Activated naive CD8-positive, alpha-beta T cell treated with anti-CD3 and anti-CD28 coated beads for 36 hours (primary cell): ENCODE results near the gene TRPC3. TPM values are rescaled to one million over a fixed set of nuclear protein-coding genes. Genes with fewer than 3 reads are reported as not detected.
"Not testable (repeated sequence)": the region's sequence is repeated elsewhere in the genome, so short reads cannot be mapped to it uniquely, and the experiment has no call there.

Source experiments
- DNase-seq: peaks from one replicate; pipeline ENCODE4 v3.0.0; 2021
- H3K27ac Mint-ChIP-seq: one replicate; pipeline ENCODE4 v1.8.0; 2022; ENCODE audit warnings: mild to moderate bottlenecking, moderate library complexity, mixed read lengths
- H3K27me3 Mint-ChIP-seq: one replicate; pipeline ENCODE4 v1.8.0; 2022; ENCODE audit warnings: mild to moderate bottlenecking, mixed read lengths
- H3K36me3 Mint-ChIP-seq: one replicate; pipeline ENCODE4 v1.8.0; 2021; ENCODE audit warnings: mild to moderate bottlenecking, mixed read lengths
- H3K4me1 Mint-ChIP-seq: one replicate; pipeline ENCODE4 v1.8.0; 2021; ENCODE audit warnings: mixed read lengths
- H3K4me3 Mint-ChIP-seq: one replicate; pipeline ENCODE4 v1.8.0; 2022; ENCODE audit warnings: mild to moderate bottlenecking, moderate library complexity, mixed read lengths
- H3K9me3 Mint-ChIP-seq: one replicate; pipeline ENCODE4 v1.8.0; 2022; ENCODE audit warnings: mixed read lengths
- total RNA-seq, 2 experiments: library from RNA; stranded (reverse); gene quantifications; one replicate each; pipeline ENCODE4 v1.2.3, GENCODE V29; 2021

TRPC3 gene
- total RNA-seq, 2 experiments from 2014 or later, result 0.12 to 0.42 TPM

DNA sequence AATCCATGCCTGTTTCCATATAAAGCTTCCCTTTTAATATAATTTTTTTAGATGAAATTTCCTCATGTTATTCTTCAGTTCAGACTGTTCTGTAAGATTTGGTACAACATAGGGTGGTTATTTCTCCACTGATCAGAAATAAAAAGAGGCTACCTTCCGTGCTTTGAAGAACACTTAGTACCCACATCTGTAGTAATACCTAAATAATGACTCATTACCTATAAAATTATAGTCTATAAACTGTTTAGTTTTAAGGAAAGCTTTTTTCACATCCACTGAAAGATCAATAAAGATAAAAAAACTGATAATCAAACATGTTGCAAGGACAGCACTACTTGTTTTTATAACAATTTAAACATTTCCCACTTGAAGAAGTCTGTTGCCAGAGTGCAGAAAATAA lies 23.9 kb downstream of the TRPC3 start:
- Mint-ChIP-seq H3K9me3 (no peaks in the 10 kb centered on the region), H3K4me3 (no peak overlapping the region), H3K27me3 (peaks cover 27% of the 10 kb centered on the region), H3K4me1 (no peaks in the 10 kb centered on the region), H3K36me3 (no peaks in the 10 kb centered on the region), H3K27ac (no peak overlapping the region)
- DNase-seq, result no peak

DNA sequence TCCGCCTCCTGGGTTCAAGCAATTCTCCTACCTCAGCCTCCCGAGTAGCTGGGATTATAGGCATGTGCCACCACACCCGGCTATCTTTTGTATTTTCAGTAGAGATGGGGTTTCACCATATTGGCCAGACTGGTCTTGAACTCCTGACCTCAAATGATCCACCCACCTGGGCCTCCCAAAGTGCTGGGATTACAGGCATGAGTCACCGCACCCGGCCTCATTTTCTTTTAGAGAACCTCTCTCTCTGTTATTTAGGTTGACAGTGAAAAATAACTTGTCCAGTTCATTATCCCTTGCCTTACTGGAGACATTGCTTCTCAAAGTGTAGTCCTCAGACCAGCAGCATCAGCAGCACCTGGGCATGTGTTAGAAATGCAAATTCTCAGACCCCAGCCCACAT lies 25.4 kb downstream of the TRPC3 start:
- DNase-seq, H3K4me1 Mint-ChIP-seq, H3K36me3 Mint-ChIP-seq, H3K9me3 Mint-ChIP-seq, H3K27ac Mint-ChIP-seq, H3K4me3 Mint-ChIP-seq: not testable (repeated sequence)
- peaks cover 17% of the 10 kb centered on the region for H3K27me3 Mint-ChIP-seq

DNA sequence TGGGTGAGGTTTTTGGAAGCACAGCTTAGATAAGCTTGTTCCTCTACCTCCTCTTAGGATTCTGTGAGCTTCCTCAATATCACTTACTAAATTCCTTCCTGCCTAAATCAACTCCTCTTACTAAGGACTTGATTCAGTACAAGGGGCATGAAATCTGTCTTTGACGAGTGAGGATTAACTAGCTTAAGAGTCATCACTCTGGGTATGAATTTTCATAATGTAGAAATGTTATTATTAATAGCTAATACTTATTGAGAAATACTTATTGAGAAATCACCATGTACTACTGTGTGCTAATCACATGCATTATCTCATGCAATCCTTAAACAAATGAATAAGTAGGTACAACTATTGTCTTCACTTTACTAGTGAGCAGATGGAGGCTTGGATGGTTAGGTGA lies 28.6 kb downstream of the TRPC3 start:
- peaks cover 6% of the 10 kb centered on the region for H3K27me3 Mint-ChIP-seq
- no peaks in the 10 kb centered on the region for H3K36me3 Mint-ChIP-seq
- H3K4me1 Mint-ChIP-seq, result no peaks in the 10 kb centered on the region
- no peaks in the 10 kb centered on the region for H3K9me3 Mint-ChIP-seq
- DNase-seq, result no peak
- H3K27ac Mint-ChIP-seq, result no peak overlapping the region
- H3K4me3 Mint-ChIP-seq, result no peak overlapping the region

DNA sequence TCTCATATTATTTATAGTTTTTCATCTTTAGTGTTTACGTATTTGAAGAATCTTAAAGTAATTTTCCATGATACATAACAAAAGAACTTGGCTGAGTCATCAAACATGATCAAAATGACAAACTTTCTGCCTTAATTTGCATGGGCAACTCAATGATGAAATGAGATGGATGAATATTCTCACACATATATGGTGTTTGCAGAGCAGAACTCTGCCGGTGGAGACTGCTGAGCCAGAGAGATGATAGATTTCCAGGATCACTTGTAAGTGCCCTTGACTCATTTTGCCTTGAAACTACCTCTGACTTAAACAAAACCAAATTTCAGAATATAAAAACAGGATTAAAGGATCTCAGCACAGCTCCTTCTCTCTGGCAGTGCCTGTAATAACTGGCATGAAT lies 38.2 kb downstream of the TRPC3 start:
- H3K36me3 Mint-ChIP-seq, result no peaks in the 10 kb centered on the region
- no peak for DNase-seq
- H3K4me3 Mint-ChIP-seq, result no peak overlapping the region
- H3K27ac Mint-ChIP-seq, result no peak overlapping the region
- no peaks in the 10 kb centered on the region for H3K9me3 Mint-ChIP-seq
- no peaks in the 10 kb centered on the region for H3K4me1 Mint-ChIP-seq
- peaks cover 3% of the 10 kb centered on the region for H3K27me3 Mint-ChIP-seq

DNA sequence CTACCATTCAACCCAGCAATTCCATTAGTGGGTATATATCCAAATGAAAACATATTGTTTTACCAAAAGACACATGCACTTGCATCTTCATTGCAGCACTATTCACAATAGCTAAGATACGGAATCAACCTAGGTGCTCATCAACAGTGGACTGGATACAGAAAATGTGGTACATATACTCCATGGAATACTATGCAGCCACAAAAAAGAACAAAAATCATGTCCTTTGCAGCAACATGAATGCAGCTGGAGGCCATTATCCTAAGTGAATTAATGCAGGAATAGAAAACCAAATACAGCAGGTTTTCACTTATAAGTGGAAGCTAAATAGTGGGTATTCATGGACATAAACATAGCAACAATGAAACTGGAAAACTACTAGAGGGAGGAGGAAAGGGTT lies 43.5 kb downstream of the TRPC3 start:
- Mint-ChIP-seq H3K4me3 (no peak overlapping the region), H3K36me3 (no peaks in the 10 kb centered on the region), H3K27me3 (peaks cover 19% of the 10 kb centered on the region), H3K4me1 (no peaks in the 10 kb centered on the region), H3K27ac (no peak overlapping the region), H3K9me3 (no peaks in the 10 kb centered on the region)
- no peak for DNase-seq

DNA sequence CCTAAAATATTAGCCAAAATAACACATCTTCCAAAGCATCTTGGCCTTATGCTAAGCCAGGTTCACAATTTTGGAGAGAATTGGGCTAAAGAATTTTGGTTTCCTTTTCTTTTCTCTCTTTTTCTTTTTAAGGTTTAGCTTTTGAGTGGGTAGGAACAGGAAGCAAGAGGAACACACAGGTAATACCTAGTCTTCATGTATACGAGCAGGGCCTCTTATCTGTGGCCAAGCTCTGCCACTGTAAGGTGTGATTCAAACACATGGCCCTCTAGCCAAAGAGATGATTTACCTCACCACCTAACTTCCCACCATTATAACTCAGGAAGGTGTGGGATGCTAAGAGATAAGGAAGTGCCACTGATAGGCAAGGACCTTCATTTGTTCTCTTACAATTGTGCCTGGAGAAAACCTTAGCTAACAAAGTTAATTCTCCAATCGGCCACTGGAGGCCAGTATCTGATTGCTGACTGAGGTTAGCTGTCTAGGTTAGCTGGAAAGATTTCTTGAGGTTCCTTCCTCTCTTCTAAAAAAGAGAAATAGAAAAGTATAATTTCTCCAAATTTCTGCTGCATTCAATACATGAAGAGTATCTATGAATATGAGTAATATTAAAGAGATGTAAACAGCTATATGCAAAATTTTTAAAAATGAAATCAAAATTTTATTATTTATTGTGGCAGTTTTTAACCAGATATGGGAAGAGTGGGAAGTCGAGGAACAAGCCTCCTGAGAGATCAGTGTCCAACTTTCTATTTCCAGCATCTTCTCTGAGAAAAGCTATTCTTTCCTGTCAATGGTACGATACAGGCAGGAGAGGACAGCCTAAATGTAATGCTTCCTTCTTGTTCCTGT lies 51.5 kb downstream of the TRPC3 start:
- Mint-ChIP-seq H3K27me3 (peaks cover 14% of the 10 kb centered on the region), H3K36me3 (peaks cover 3% of the 10 kb centered on the region), H3K4me3 (no peak overlapping the region), H3K27ac (no peak overlapping the region), H3K4me1 (peaks cover 2% of the 10 kb centered on the region), H3K9me3 (peaks cover 3% of the 10 kb centered on the region)
- DNase-seq, result peak; percentile 46

DNA sequence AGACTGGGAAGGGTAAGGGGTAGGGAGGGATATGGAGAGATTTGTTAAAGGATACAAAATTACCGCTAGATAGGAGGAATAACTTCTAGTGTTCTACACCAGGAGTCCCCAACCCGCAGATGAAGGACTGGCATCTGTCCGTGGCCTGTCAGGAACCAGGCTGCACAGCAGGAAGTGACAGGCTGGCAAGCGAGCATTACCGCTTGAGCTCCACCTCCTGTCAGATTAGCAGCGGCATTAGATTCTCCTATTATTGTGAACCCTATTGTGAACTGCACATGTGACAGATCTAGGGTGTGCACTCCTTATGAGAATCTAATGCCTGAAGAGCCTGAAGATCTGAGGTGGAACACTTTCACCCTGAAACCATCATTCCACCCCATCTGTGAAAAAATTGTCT lies 53.7 kb downstream of the TRPC3 start:
- H3K36me3 Mint-ChIP-seq, result peaks cover 3% of the 10 kb centered on the region
- peak; percentile 19 for DNase-seq
- H3K27ac Mint-ChIP-seq, result no peak overlapping the region
- peaks cover 3% of the 10 kb centered on the region for H3K9me3 Mint-ChIP-seq
- peaks cover 6% of the 10 kb centered on the region for H3K27me3 Mint-ChIP-seq
- H3K4me1 Mint-ChIP-seq, result peaks cover 2% of the 10 kb centered on the region
- no peak overlapping the region for H3K4me3 Mint-ChIP-seq

DNA sequence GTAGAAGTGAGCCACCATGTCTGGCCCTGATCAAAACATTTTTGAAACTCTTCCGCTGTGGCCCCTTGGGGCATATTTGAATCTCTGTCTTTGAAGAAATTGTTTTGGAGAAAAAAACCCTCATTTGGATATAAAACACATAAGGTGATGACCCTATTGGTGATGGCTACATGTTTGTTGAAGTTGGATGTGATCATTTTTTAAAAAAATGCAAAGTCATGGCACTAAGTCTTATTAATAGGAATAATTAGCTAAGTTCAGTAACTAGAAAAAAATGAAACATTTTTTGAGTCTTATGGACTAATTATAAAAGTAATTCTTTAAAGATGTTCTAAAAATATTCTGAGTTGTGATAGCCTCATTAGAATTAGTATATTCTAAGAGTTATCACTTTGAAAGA lies 63.7 kb downstream of the TRPC3 start:
- DNase-seq, result no peak
- Mint-ChIP-seq H3K36me3 (no peaks in the 10 kb centered on the region), H3K27me3 (peaks cover 27% of the 10 kb centered on the region), H3K27ac (no peak overlapping the region), H3K4me3 (no peak overlapping the region), H3K4me1 (peaks cover 5% of the 10 kb centered on the region), H3K9me3 (no peaks in the 10 kb centered on the region)

DNA sequence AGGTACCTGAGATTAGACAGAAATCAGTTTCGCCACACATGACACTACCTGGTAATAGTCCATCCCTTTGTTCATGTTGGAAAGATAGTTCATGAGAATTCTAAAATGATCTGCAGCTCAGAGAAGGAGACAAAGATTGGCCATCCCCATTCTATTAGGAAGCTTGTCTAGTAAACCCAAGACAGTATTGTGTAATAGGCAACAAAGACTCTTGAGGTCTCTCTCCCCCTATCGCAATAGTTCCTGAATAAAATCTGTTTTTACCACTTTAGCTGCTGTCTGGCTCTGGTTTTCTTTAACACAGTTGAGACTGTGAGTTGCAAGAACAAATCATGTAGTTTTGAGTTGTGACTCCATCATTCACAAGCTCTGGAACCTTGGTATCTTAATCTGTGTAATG lies 66.7 kb downstream of the TRPC3 start:
- Mint-ChIP-seq H3K4me1 (peaks cover 5% of the 10 kb centered on the region), H3K27ac (no peak overlapping the region), H3K4me3 (no peak overlapping the region), H3K9me3 (no peaks in the 10 kb centered on the region), H3K36me3 (no peaks in the 10 kb centered on the region), H3K27me3 (peaks cover 45% of the 10 kb centered on the region)
- no peak for DNase-seq

DNA sequence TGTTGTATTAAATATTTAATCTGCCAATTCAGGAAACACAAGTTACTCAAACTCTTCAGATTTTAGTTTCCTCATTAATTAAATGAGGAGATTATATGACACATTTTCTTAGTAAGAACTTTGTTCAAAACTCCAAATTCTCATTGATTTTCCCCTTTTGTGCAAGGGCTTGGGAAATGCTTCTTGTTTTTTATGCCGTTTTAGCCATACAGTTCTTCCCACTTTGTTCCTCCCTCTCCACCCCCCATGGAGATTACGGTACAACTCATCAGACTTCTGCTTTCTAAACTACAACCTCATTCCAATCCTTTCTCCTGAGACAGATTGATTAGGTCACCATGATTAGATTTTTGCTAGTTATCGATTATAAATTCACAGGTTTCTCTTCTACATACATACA lies 70.7 kb downstream of the TRPC3 start:
- Mint-ChIP-seq H3K27ac (no peak overlapping the region), H3K9me3 (no peaks in the 10 kb centered on the region), H3K4me1 (peaks cover 5% of the 10 kb centered on the region), H3K4me3 (no peak overlapping the region), H3K36me3 (no peaks in the 10 kb centered on the region), H3K27me3 (peaks cover 46% of the 10 kb centered on the region)
- no peak for DNase-seq

DNA sequence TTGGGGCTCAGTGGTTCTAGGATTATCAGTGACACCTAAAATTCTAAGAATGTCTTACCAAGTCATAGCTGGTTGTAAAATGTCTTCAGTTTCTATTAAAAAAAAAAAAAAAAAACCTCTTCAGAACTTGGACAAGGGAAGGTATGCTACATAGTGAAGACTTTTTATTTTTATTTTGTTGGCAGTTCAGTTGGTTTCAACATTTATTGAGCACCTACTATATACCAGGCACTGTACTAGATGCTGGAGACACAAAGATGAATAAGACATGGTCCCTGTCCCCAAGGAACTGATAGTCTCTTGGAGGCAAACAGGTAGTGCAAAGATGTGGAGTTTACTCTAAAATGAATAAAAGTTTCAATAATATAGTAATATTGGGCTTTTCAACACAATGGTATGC lies 72.7 kb downstream of the TRPC3 start:
- no peak for DNase-seq
- H3K36me3 Mint-ChIP-seq, result no peaks in the 10 kb centered on the region
- no peak overlapping the region for H3K4me3 Mint-ChIP-seq
- no peak overlapping the region for H3K27ac Mint-ChIP-seq
- peaks cover 46% of the 10 kb centered on the region for H3K27me3 Mint-ChIP-seq
- no peaks in the 10 kb centered on the region for H3K9me3 Mint-ChIP-seq
- H3K4me1 Mint-ChIP-seq, result no peaks in the 10 kb centered on the region

DNA sequence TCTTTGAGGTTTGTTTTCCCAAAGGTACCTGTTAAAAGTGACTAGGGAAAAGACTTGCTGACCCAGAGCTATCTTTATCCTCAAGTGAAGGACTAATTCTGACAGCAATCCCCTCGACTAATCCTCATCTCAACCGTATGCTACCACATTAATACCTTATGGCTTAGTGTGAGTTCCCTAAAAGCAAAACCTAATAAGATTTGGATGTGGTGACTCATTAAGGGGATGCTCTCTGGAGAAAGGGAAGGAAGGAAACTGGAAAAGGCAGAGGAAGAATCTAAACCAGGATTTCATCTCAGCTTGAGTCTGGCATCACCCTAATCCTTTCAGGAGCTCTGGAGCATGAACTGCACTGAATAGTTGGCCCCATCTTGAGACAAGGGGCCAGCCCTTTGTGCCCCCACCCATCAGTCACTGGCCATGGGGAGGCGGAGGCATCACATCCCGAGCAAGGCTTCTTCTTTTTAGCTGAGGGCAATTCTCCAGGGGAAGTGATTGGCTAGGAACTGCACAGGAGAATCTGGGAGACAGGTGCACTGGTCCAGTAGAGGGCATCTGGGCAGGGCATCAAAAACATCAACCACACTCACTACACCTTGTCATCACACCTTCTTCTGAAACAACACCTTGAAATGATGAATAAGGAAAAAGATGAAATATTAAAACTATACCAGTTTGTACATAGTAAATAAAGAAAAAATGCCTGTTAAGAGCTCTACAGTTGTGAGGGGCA lies 74.7 kb downstream of the TRPC3 start:
- H3K9me3 Mint-ChIP-seq, result no peaks in the 10 kb centered on the region
- no peak overlapping the region for H3K27ac Mint-ChIP-seq
- DNase-seq, result no peak
- H3K36me3 Mint-ChIP-seq, result no peaks in the 10 kb centered on the region
- no peak overlapping the region for H3K4me3 Mint-ChIP-seq
- peaks cover 5% of the 10 kb centered on the region for H3K4me1 Mint-ChIP-seq
- peaks cover 53% of the 10 kb centered on the region for H3K27me3 Mint-ChIP-seq

DNA sequence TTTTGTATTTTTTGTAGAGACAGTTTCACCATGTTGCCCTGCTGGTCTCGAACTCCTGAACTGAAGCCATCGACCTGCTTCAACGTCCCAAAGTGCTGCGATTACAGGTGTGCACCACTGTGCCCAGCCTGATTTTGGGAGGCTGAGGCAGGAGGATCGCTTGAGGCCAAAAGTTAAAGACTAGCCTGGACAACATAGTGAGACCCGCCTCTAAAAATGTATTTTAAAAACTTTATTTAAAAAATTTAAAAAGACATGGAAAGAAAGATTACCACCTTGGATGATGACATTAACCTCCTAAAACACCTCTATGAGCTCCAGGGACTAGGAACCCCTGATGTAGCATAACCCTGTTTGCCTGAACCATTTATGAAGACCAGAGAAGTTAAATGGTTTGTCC lies 75.8 kb downstream of the TRPC3 start:
- Mint-ChIP-seq H3K27ac (no peak overlapping the region), H3K36me3 (no peaks in the 10 kb centered on the region), H3K4me1 (peaks cover 6% of the 10 kb centered on the region), H3K9me3 (no peaks in the 10 kb centered on the region), H3K27me3 (peaks cover 44% of the 10 kb centered on the region), H3K4me3 (no peak overlapping the region)
- no peak for DNase-seq

DNA sequence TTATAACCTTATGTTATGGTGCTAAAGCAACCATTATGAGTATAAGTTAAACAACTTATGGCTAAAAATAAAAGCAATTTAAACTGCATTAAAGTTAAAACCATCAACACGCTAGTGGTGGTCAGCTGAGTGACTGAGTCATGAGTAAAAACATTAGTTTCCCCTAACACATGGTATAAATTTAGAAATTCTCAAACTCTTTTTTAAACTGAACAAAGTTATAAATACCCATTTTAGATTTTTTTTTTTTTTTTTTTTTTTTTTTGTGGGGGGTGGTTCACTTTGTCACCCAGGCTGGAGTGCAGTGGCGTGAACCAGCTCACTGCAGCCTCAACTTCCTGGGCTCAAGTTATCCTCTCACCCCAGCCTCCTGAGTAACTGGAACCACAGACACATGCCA lies 76.2 kb downstream of the TRPC3 start:
- Mint-ChIP-seq H3K4me3 (no peak overlapping the region), H3K27me3 (peaks cover 42% of the 10 kb centered on the region), H3K9me3 (no peaks in the 10 kb centered on the region), H3K36me3 (no peaks in the 10 kb centered on the region), H3K4me1 (peaks cover 10% of the 10 kb centered on the region), H3K27ac (no peak overlapping the region)
- no peak for DNase-seq

DNA sequence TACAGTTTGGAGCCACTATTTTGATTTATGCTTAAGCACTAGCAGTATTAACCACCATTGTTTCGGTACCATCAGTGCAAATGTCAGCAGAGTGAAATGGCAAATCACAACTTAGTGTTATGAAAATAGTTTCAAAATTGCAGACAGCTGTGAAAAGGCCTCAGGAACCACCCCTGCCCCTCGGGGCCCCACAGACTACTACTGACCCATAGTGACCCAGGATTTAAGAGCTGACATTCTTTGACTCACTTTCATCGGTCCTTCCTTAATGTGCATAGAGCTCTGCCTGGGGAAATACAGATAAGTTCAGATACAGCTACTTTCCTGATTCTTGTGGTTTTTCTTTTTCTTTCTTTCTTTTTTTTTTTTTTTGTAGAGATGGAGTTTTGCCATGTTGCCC lies 78.3 kb downstream of the TRPC3 start:
- Mint-ChIP-seq H3K27me3 (peaks cover 29% of the 10 kb centered on the region), H3K4me1 (peaks cover 14% of the 10 kb centered on the region), H3K27ac (no peak overlapping the region), H3K9me3 (no peaks in the 10 kb centered on the region), H3K4me3 (no peak overlapping the region), H3K36me3 (no peaks in the 10 kb centered on the region)
- no peak for DNase-seq
